HUDEP-2 (cell line): ENCODE measurements around the gene PPP1R12A.

Experiments
- DNase-seq, 76 experiments: peaks; one replicate each; lab custom pipeline; 2025; ENCODE audit not compliant: unreplicated experiment in 76 of 76; lab: John Stamatoyannopoulos, UW

PPP1R12A gene

DNA sequence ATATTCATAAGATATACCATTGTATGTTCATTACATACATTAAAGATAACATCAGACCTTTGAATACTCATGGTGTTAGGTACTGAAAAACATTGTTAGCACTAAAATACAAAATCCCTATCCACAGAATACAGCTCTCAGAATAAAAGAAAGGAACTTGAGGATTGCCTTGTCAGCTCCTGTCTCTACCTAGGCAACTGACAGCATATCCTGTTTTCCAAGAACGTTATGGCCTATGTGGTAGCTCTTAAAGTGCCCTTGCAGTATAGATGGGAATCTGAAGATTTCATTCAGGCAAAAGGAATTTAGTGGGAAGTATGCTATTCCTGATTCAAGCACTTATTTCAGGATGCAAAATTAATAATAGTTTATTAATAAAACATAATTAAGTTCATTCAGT is 1.8 kb upstream of the PPP1R12A start:
- DNase-seq, result no peak

- peak in 8 of 76 experiments; percentile 25 to 55 (median 40) for DNase-seq
Observed at GRCh38 chr12:79935624-79936345, 888 bp upstream of the PPP1R12A start.

- peak in 22 of 76 experiments; percentile 3 to 66 (median 27) for DNase-seq
Observed at GRCh38 chr12:79934281-79935020, 446 bp downstream of the PPP1R12A start.

DNA sequence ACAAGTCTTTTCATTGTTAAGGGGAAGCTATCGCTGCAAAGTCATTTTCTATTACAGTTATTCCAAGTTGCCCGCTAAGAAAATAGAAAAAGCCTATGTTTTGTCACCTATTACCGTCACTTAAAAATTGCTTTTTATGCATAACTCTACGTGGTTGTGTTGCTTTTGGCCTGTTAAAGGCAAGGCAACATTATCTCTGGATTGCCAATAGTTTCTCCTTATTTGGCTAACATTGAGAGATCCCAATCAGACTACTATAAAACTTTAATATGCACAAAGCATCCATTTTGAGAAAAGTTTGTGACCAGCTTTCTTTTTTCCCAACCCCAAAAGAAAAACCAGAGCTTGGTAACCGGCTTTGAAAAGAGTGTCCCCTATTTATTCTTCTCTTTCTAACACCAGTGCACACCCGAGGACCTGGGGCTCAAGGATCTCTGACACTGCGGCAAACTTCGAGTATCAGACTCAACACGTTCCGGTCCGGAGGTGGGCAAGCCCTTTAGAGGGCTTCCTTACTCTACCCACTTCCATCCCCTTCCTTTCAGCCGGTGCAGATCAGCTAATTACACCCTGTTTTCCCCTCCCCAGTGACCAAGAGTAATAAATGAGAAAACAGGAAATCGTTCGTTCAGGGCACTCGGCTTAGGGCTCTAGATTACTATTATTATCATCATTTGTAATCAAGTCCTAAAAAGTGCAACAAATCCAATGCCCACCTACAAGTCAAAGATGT is 1.2 kb downstream of the PPP1R12A start:
- DNase-seq, result peak in 22 of 76 experiments; percentile 1 to 40 (median 8)

- no peak for DNase-seq
Observed at GRCh38 chr12:79933043-79933442, 1.9 kb downstream of the PPP1R12A start.

- no peak for DNase-seq
Observed at GRCh38 chr12:79932357-79932756, 2.5 kb downstream of the PPP1R12A start.

DNA sequence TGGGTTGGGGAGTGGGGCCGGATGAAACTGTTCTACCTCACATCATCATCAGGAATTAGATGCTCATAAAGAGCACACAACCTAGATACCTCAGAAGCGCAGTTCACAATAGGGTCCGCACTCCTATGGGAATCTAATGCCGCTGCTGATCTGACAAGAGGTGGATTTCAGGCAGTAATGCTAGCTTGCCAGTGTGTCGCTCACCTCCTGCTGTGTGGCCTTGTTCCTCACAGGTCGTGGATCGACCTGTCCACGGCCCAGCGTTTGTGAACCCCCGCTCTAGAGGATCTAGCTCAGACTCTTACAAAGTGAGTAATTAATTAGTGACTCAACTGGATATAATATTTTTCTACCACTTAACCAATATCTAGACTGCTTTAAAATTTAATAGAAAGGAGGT is 5.8 kb downstream of the PPP1R12A start:
- no peak for DNase-seq

GRCh38 chr12:79927772-79928474 is 7.0 kb downstream of the PPP1R12A start:
- DNase-seq, result no peak

GRCh38 chr12:79926951-79927350 is 7.9 kb downstream of the PPP1R12A start:
- DNase-seq, result peak in 1 of 76 experiments; percentile 4

DNA sequence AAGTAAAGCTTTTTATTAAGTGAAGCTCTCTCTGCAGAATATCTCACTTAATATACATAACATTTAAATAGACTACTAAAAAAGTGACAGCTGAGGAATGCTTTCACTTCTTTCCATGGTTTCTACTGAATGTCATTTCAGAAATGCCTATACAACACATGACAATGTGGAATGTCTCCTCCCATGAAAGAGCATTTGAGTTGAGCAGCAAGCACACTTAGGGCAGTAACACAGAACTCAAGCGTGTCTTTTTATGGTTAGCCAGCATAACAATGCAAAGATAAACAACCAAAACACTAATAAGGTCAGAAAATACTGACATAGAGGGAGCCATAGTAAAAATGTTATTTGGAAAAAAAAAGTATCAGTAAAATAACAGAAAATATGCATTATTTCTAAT is 9.4 kb downstream of the PPP1R12A start:
- DNase-seq, result no peak

- DNase-seq, result no peak
Observed at GRCh38 chr12:79921786-79922185, 13.1 kb downstream of the PPP1R12A start.

GRCh38 chr12:79920421-79921238 is 14.3 kb downstream of the PPP1R12A start:
- peak in 1 of 76 experiments; percentile 1 for DNase-seq

DNA sequence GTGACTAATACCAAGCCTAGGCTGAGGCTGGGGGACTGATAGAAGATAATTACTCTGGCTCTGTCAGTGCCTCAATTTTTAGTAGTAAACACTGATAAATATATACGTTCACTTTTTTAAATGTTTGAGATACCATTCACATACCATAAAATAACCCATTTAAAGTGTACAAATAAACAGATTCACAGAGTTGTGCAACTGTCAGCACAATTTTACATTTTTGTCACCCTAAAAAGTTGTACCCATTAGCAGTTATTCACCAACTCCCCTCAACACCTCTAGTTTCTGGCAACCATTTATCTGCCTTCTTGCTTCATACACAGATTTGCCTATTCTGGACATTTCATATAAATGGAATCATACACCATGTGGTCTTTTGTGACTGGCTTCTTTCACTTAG is 15.1 kb downstream of the PPP1R12A start:
- no peak for DNase-seq

DNA sequence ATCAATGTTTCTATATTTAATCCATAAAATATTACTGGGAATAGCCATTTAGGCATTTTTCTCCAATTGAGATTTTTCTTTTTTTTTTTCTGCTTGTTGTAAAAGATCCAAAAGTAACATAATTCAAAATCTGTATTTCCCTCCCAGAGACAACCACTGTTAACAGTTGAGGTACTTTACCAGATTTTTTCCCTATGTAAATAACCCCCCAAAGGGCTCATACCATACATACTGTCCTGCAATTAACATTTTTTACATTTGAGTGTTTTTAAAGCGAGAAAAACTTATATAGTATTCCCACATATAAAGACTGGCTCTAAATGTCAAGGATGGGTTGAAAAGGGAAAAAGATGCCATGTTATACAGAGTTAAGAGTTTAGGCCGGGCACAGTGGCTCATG is 18.1 kb downstream of the PPP1R12A start:
- no peak for DNase-seq

DNA sequence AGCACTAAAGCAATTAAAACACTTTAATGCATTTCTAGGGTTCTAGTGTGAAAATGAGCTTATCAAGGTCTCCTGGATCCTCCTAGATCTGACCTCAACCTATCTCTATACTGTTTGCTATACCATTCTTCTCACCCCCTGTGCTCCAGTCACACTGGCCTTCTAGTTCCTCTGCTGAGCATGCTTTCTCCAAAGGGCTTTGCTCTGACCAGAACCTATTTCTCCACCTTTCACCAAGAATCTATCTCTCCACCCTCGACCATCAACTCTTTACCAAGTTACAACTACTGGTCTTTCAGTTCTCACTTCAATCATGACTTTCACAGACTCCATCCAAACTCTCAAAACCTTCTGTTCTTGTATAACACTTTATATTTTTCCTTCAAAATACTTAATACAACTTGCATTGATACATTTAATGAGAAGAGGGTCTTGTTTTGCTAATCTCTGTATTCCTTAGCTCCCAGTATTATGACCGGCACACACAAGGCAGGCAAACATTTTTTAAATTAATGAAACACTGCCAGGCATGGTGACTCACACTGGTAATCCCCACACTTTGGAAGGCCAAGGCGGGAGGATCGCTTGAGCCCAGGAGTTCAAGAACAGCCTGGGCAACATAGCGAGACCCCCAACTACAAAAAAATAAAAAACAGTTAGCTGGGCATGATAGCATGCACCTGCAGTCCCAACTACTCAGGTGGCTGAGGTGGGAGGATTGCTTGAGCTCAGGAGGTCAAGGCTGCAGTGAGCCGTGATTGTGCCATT is 22.8 kb downstream of the PPP1R12A start:
- DNase-seq, result no peak

DNA sequence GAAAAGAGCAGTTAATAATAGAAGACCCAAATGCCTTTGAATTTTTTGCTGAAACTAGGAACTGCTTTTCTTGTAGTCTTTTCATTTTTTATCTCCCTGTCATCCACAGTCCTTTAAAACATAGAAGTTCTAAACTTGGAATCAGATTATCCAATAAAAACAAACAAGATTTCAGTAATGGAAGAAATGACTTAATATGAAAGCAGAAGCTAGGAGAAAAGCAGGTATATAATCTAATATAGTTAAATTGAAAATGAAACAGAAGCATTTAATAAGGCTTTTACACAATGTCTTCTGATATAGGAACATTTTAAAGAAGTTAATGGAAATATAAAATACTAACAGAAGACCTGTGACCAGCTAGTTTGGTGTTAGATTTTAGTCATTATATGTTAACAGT is 26.5 kb downstream of the PPP1R12A start:
- no peak for DNase-seq

DNA sequence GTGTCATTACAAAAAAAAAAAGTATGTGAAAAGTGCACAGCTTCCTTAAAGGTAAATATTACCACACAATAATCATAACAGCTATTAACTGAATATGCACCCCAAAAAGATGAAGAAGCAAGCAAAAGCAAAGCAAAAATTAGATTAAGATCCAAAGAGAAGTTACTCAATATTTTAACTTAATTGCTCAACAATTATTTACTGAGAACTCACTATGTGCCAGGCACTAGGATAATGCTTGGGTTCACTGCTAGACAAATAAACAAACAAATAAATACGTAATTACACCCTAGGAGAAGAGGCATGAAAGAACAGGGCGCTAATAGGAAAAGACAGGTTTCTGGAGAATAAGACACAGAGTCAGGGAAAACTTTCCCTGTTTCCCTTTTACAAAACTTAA is 33.4 kb downstream of the PPP1R12A start:
- no peak for DNase-seq

DNA sequence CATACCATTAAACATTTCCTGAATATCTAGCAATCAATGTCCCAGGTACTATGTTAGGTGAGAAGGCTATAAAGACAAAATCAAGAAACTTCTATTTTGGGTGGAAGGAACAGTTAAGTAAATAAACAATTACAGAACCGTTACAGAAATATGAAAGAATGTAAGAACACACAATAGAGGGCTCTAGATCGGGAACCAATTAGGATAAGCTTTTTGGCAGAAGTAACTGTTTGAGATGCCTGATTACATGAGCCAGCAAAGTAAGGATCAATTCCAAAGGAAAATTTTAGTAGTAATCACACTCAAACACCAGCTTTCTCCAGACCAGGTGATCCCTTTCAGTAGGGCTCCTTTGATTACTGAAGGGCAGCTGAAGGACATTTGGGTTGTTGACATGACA is 33.9 kb downstream of the PPP1R12A start:
- DNase-seq, result no peak

DNA sequence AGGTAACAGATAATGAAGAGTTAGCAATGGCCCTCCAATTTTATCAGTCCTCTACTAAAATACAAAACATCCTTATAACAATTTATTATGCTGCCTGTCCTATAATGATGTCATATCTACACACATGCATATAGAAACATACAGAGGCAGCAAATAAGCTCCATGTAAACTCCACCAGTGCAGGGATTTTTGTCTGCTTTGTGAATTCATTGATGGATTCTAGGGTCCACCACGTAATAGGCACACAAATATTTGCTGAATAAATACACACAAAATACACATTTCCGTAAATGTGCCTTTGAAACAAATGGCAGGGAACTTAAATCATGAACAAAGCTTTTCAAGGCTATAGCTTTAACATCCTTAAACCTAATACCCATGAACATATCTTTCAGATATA is 34.7 kb downstream of the PPP1R12A start:
- no peak for DNase-seq
